ENCODE results near the gene GPATCH4. TPM values are rescaled to one million over a fixed set of nuclear protein-coding genes. Genes with fewer than 3 reads are reported as not detected.
"Not testable (repeated sequence)": the region's sequence is repeated elsewhere in the genome, so short reads cannot be mapped to it uniquely, and the experiment has no call there.

The GPATCH4 gene
- total RNA-seq, 1 donor from 2014 or later, result 29.4 TPM

GRCh38 chr1:156638189-156638985 is 37.1 kb upstream of the GPATCH4 start:
- no peak overlapping the region for H3K27ac ChIP-seq
- TF ChIP-seq CTCF (IDR thresholded peaks at IDR 0.05), result no peak
- peaks cover 5 to 8% of the 10 kb centered on the region in 2 donors for H3K4me1 ChIP-seq
- no peak for DNase-seq (ENCODE audit: low spot score in 2 of 2)
- intact Hi-C loops (cut with DNase I), result no loop called here
- no peaks in the 10 kb centered on the region for H3K9me3 ChIP-seq
- H3K27me3 ChIP-seq, result peaks cover 21% of the 10 kb centered on the region
- H3K36me3 ChIP-seq, result no peaks in the 10 kb centered on the region
- no peak overlapping the region for H3K4me3 ChIP-seq

GRCh38 chr1:156632355-156632754 is 31.1 kb upstream of the GPATCH4 start:
- H3K4me3 ChIP-seq, result no peak overlapping the region
- no peaks in the 10 kb centered on the region for H3K27me3 ChIP-seq
- no peak for TF ChIP-seq CTCF (IDR thresholded peaks at IDR 0.05)
- H3K4me1 ChIP-seq, result no peaks in the 10 kb centered on the region
- intact Hi-C loops (cut with DNase I), result no loop called here
- no peaks in the 10 kb centered on the region for H3K9me3 ChIP-seq
- H3K27ac ChIP-seq, result no peak overlapping the region
- H3K36me3 ChIP-seq, result no peaks in the 10 kb centered on the region
- no peak for DNase-seq (ENCODE audit: low spot score in 2 of 2)

GRCh38 chr1:156631152-156631551 is 29.9 kb upstream of the GPATCH4 start:
- H3K4me1 ChIP-seq; H3K4me3 ChIP-seq; intact Hi-C loops (cut with DNase I); H3K9me3 ChIP-seq; H3K27ac ChIP-seq; DNase-seq (ENCODE audit: low spot score in 2 of 2); H3K27me3 ChIP-seq; H3K36me3 ChIP-seq: not testable (repeated sequence)

- no peak for TF ChIP-seq CTCF (IDR thresholded peaks at IDR 0.05)
These were observed 28.7 kb upstream of the GPATCH4 start for GRCh38 chr1:156629823-156630449.

GRCh38 chr1:156627313-156627880 is 26.1 kb upstream of the GPATCH4 start:
- H3K36me3 ChIP-seq, result no peaks in the 10 kb centered on the region
- no peaks in the 10 kb centered on the region for H3K9me3 ChIP-seq
- intact Hi-C loops (cut with DNase I), result loop anchor here (1.0 kb wide), 1 partner anchor 51 kb away; no protein-coding TSS in a partner anchor
- no peak overlapping the region for H3K27ac ChIP-seq
- peaks cover 8 to 17% of the 10 kb centered on the region in 2 donors for H3K4me1 ChIP-seq
- H3K4me3 ChIP-seq, result no peak overlapping the region
- peak; percentile 18 to 53 (median 45) for TF ChIP-seq CTCF (IDR thresholded peaks at IDR 0.05)
- peaks cover 29% of the 10 kb centered on the region for H3K27me3 ChIP-seq
- DNase-seq (ENCODE audit: low spot score in 2 of 2), result no peak

More at GRCh38 chr1:156629823-156630449, 28.7 kb upstream of the GPATCH4 start:
- Histone ChIP-seq H3K4me1 (peaks cover 5 to 7% of the 10 kb centered on the region in 2 donors), H3K27me3 (peaks cover 15% of the 10 kb centered on the region), H3K4me3 (no peak overlapping the region), H3K36me3 (no peaks in the 10 kb centered on the region), H3K27ac (no peak overlapping the region), H3K9me3 (no peaks in the 10 kb centered on the region)
- intact Hi-C loops (cut with DNase I), result no loop called here
- DNase-seq (ENCODE audit: low spot score in 2 of 2), result no peak

GRCh38 chr1:156626079-156626438 is 24.8 kb upstream of the GPATCH4 start:
- no peak for DNase-seq (ENCODE audit: low spot score in 2 of 2)
- Histone ChIP-seq H3K36me3 (no peaks in the 10 kb centered on the region), H3K9me3 (no peaks in the 10 kb centered on the region), H3K27me3 (peaks cover 29% of the 10 kb centered on the region), H3K4me3 (peak overlapping the region in 1 of 2 donors; percentile 62), H3K4me1 (peaks cover 8 to 17% of the 10 kb centered on the region in 2 donors), H3K27ac (no peak overlapping the region)
- TF ChIP-seq CTCF (IDR thresholded peaks at IDR 0.05), result no peak
- intact Hi-C loops (cut with DNase I), result loop anchor here (1.0 kb wide), 1 partner anchor 31 kb away; no protein-coding TSS in a partner anchor
